MCF 10A (cell line): ENCODE data around the gene SYF2. TPM values are rescaled to one million over a fixed set of nuclear protein-coding genes. Genes with fewer than 3 reads are reported as not detected.

Experiments used
- BruUV-seq: library from RNA; stranded (reverse); fragments of 400-500 nt; replicated peaks from 2 replicates; lab custom pipeline; 2021; lab: Mats Ljungman, UMichigan
- CTCF ChIA-PET: fragments of 300-600 bp; sonication (Branson Sonifier 250); formaldehyde crosslinking; extraction: SDS; loops from one replicate; lab custom pipeline; 2021; ENCODE audit warnings: antibody characterized with exemption, inconsistent platforms; lab: Yijun Ruan, JAX
- POLR2A ChIA-PET: fragments of 300-600, 350-650 bp; sonication (Branson Sonifier 250); formaldehyde crosslinking; extraction: SDS; loops from one replicate; lab custom pipeline; 2020; ENCODE audit warnings: antibody characterized with exemption, inconsistent platforms; lab: Yijun Ruan, JAX
- DNase-seq: peaks from one replicate; pipeline ENCODE4 v3.0.0-alpha.2; 2018; ENCODE audit not compliant: unreplicated experiment
- H3K27ac Mint-ChIP-seq: one replicate; pipeline ENCODE4 v1.8.0; 2022; ENCODE audit warnings: mild to moderate bottlenecking, low read depth, mixed read lengths; ENCODE audit not compliant: unreplicated experiment
- H3K27me3 Mint-ChIP-seq: one replicate; pipeline ENCODE4 v1.8.0; 2022; ENCODE audit warnings: mixed read lengths; ENCODE audit not compliant: insufficient read depth, unreplicated experiment
- H3K36me3 Mint-ChIP-seq: one replicate; pipeline ENCODE4 v1.8.0; 2022; ENCODE audit warnings: mild to moderate bottlenecking, moderate library complexity, mixed read lengths; ENCODE audit not compliant: insufficient read depth, unreplicated experiment
- H3K4me1 Mint-ChIP-seq: one replicate; pipeline ENCODE4 v1.8.0; 2022; ENCODE audit warnings: mixed read lengths; ENCODE audit not compliant: insufficient read depth, unreplicated experiment
- H3K4me3 Mint-ChIP-seq: one replicate; pipeline ENCODE4 v1.8.0; 2022; ENCODE audit warnings: mild to moderate bottlenecking, moderate library complexity, mixed read lengths; ENCODE audit not compliant: unreplicated experiment
- H3K9me3 Mint-ChIP-seq: one replicate; pipeline ENCODE4 v1.8.0; 2022; ENCODE audit warnings: mixed read lengths; ENCODE audit not compliant: unreplicated experiment
- intact Hi-C: fragments of 100-400 bp; cut with micrococcal nuclease; formaldehyde crosslinking; loops from 2 replicates; pipeline ENCODE4 v1.14.1; 2022
- total RNA-seq: library from RNA; stranded (reverse); gene quantifications from 2 replicates; pipeline ENCODE4 v1.2.3, GENCODE V29; 2022
- TF ChIP-seq, protein P1 (sequence below): fragments of 200-600 bp; IDR thresholded peaks from one replicate; pipeline ENCODE4 v1.8.0; 2022; ENCODE audit warnings: antibody characterized with exemption, mild to moderate bottlenecking; ENCODE audit not compliant: unreplicated experiment

SYF2 gene
- total RNA-seq, 1 experiment from 2014 or later = 43.0 TPM

DNA sequence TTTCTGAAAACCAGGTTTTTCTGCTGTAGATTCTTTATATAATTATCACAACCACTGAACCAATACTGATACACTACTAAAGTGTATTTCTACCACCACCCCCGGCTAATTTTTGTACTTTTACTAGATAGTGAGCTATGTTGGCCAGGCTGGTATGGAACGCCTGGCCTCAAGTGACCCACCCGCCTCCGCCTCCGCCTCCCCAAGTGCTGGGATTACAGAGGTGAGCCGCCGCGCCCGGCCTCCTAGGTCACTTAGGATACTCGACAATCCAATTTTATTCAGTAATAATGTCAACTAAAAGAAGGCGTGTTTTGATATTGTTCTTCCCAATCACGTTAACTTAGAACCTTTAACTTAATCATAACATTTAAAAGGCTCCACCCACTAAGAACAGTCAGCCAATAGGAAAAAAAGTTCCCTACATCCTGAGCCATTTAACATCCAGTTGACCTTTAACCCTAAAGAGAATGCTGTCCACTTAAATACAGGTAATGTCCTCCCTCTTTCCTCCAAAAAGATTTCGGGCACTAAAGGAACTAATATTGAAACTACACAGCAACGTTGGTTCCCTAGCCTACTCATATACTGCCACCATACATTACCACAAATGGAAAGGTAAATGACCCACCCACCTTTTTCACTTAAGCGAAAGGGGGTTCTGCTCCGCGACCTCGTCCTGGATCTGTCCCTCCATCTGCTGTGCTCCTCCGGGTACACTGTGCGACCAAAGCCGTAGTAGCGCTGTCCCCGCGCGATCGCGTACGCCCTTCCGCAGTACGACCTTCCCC, 13.7 kb upstream of the SYF2 start:
- POLR2A ChIA-PET = interaction anchor here (0.7 to 8.9 kb wide), 4 partner anchors 14 to 1749 kb away, joined by 4 to 138 read pairs (median 12); partner anchors contain the start of genes SYF2 and TMEM50A
- TF ChIP-seq, protein P1, sequence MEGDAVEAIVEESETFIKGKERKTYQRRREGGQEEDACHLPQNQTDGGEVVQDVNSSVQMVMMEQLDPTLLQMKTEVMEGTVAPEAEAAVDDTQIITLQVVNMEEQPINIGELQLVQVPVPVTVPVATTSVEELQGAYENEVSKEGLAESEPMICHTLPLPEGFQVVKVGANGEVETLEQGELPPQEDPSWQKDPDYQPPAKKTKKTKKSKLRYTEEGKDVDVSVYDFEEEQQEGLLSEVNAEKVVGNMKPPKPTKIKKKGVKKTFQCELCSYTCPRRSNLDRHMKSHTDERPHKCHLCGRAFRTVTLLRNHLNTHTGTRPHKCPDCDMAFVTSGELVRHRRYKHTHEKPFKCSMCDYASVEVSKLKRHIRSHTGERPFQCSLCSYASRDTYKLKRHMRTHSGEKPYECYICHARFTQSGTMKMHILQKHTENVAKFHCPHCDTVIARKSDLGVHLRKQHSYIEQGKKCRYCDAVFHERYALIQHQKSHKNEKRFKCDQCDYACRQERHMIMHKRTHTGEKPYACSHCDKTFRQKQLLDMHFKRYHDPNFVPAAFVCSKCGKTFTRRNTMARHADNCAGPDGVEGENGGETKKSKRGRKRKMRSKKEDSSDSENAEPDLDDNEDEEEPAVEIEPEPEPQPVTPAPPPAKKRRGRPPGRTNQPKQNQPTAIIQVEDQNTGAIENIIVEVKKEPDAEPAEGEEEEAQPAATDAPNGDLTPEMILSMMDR = no peak
- H3K9me3 Mint-ChIP-seq = no peaks in the 10 kb centered on the region
- peak; percentile 38 for DNase-seq
- intact Hi-C loops = loop anchor here (10.0 kb wide), 1 partner anchor 549 kb away; no protein-coding TSS in a partner anchor
- no TSS peak for BruUV-seq
- H3K36me3 Mint-ChIP-seq = peaks cover 75% of the 10 kb centered on the region
- H3K27ac Mint-ChIP-seq = peak overlapping the region; percentile 98
- H3K4me1 Mint-ChIP-seq = peaks cover 13% of the 10 kb centered on the region
- CTCF ChIA-PET = interaction anchor here (0.7 to 1.3 kb wide), 2 partner anchors 275 to 659 kb away, joined by 3 to 5 read pairs; no protein-coding TSS in a partner anchor
- no peaks in the 10 kb centered on the region for H3K27me3 Mint-ChIP-seq
- H3K4me3 Mint-ChIP-seq = peak overlapping the region; percentile 93

DNA sequence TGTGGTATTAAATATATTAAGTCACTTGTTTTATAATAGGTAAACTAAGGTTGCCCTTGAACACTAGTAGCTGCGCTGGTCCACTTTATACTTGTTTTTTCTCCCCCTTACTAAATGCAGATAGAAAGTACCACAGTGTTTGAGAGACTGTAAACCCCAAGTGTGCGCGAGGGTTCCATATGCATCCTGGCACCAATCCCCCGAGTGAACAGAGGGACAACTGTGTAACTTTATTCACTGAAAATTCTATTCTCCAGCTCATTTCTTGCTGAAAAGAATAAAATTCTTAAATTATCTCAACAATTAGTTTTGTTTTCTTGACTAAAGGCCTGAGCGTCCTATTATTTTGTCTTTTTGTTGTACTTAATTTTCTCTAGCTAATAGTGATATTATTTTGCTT, 13.1 kb upstream of the SYF2 start:
- peaks cover 81% of the 10 kb centered on the region for H3K36me3 Mint-ChIP-seq
- TF ChIP-seq, protein P1 = no peak
- H3K4me1 Mint-ChIP-seq = peaks cover 13% of the 10 kb centered on the region
- DNase-seq = no peak
- H3K4me3 Mint-ChIP-seq = peak overlapping the region; percentile 93
- ChIA-PET POLR2A (interaction anchor here (0.6 to 8.9 kb wide), 4 partner anchors 13 to 548 kb away, joined by 3 to 138 read pairs (median 12); partner anchors contain the start of genes SYF2 and TMEM50A), CTCF (interaction anchor here (0.6 to 1.3 kb wide), 3 partner anchors 107 to 659 kb away, joined by 3 to 5 read pairs (median 3); no protein-coding TSS in a partner anchor)
- H3K27ac Mint-ChIP-seq = peak overlapping the region; percentile 98
- H3K9me3 Mint-ChIP-seq = no peaks in the 10 kb centered on the region
- BruUV-seq = no TSS peak
- H3K27me3 Mint-ChIP-seq = no peaks in the 10 kb centered on the region
- intact Hi-C loops = loop anchor here (10.0 kb wide), 1 partner anchor 549 kb away; no protein-coding TSS in a partner anchor

GRCh38 chr1:25243907-25244306, 11.6 kb upstream of the SYF2 start:
- no peak for DNase-seq
- intact Hi-C loops = loop anchor here (10.0 kb wide), 1 partner anchor 551 kb away; no protein-coding TSS in a partner anchor
- CTCF ChIA-PET = interaction anchor here (1.0 kb wide), 1 partner anchor 39 kb away, joined by 4 read pairs; no protein-coding TSS in a partner anchor
- no peaks in the 10 kb centered on the region for H3K27me3 Mint-ChIP-seq
- H3K4me3 Mint-ChIP-seq = no peak overlapping the region
- POLR2A ChIA-PET = interaction anchor here (0.7 to 8.9 kb wide), 4 partner anchors 11 to 188 kb away, joined by 3 to 138 read pairs (median 6); partner anchors contain the start of gene SYF2
- H3K36me3 Mint-ChIP-seq = peaks cover 90% of the 10 kb centered on the region
- TF ChIP-seq, protein P1 = no peak
- no peaks in the 10 kb centered on the region for H3K9me3 Mint-ChIP-seq
- no TSS peak for BruUV-seq
- no peak overlapping the region for H3K27ac Mint-ChIP-seq
- peaks cover 25% of the 10 kb centered on the region for H3K4me1 Mint-ChIP-seq
